HL-60 (cell line): ENCODE measurements around the gene PLCG1.
"Not testable (repeated sequence)": the region's sequence is repeated elsewhere in the genome, so short reads cannot be mapped to it uniquely, and the experiment has no call there.

Source experiments
- DNase-seq, 2 experiments: peaks; one replicate each; pipeline ENCODE4 v3.0.0-alpha.2; 2010 to 2020; ENCODE audit warnings: low read depth in 1 of 2, low spot score in 1 of 2
- H3K27ac ChIP-seq: fragments of 250-450 bp; sonication (Bioruptor Pico); replicated peaks from 2 replicates; pipeline ENCODE4 v1.5.1; 2020; ENCODE audit warnings: mild to moderate bottlenecking, moderate library complexity
- H3K27me3 ChIP-seq: fragments of 250-450 bp; sonication (Bioruptor Pico); 2 replicates; pipeline ENCODE4 v1.5.1; 2021; ENCODE audit warnings: mild to moderate bottlenecking, moderate library complexity; ENCODE audit not compliant: insufficient read depth, poor library complexity, severe bottlenecking
- H3K4me3 ChIP-seq: replicated peaks from 2 replicates; pipeline ENCODE4 v1.5.1; 2011; ENCODE audit warnings: mild to moderate bottlenecking, control low read depth, low read length; ENCODE audit not compliant: insufficient read depth
- CTCF ChIP-seq: IDR thresholded peaks from one replicate; pipeline ENCODE4 v1.5.1; 2011; ENCODE audit warnings: low read length, control low read depth, inconsistent platforms; ENCODE audit not compliant: insufficient read depth
- GABPA ChIP-seq: IDR thresholded peaks from 2 replicates; pipeline ENCODE4 v1.6.1; 2012; ENCODE audit warnings: low read depth
- POLR2AphosphoS5 ChIP-seq: IDR thresholded peaks from 2 replicates; pipeline ENCODE4 v1.6.1; 2012; ENCODE audit warnings: low read depth
- SPI1 ChIP-seq: IDR thresholded peaks from 2 replicates; pipeline ENCODE4 v1.6.1; 2012; ENCODE audit warnings: low read depth, mild to moderate bottlenecking, borderline replicate concordance
- TF ChIP-seq, protein P1 (sequence below): IDR thresholded peaks from 2 replicates; pipeline ENCODE4 v1.6.1; 2012; ENCODE audit warnings: low read depth; ENCODE audit not compliant: insufficient replicate concordance

PLCG1 gene

GRCh38 chr20:41131594-41132387, 5.6 kb upstream of the PLCG1 start:
- no peaks in the 10 kb centered on the region for H3K27me3 ChIP-seq
- no peak overlapping the region for H3K27ac ChIP-seq
- no peak for DNase-seq
- TF ChIP-seq POLR2AphosphoS5 (no peak), CTCF (no peak)
- TF ChIP-seq, protein P1, sequence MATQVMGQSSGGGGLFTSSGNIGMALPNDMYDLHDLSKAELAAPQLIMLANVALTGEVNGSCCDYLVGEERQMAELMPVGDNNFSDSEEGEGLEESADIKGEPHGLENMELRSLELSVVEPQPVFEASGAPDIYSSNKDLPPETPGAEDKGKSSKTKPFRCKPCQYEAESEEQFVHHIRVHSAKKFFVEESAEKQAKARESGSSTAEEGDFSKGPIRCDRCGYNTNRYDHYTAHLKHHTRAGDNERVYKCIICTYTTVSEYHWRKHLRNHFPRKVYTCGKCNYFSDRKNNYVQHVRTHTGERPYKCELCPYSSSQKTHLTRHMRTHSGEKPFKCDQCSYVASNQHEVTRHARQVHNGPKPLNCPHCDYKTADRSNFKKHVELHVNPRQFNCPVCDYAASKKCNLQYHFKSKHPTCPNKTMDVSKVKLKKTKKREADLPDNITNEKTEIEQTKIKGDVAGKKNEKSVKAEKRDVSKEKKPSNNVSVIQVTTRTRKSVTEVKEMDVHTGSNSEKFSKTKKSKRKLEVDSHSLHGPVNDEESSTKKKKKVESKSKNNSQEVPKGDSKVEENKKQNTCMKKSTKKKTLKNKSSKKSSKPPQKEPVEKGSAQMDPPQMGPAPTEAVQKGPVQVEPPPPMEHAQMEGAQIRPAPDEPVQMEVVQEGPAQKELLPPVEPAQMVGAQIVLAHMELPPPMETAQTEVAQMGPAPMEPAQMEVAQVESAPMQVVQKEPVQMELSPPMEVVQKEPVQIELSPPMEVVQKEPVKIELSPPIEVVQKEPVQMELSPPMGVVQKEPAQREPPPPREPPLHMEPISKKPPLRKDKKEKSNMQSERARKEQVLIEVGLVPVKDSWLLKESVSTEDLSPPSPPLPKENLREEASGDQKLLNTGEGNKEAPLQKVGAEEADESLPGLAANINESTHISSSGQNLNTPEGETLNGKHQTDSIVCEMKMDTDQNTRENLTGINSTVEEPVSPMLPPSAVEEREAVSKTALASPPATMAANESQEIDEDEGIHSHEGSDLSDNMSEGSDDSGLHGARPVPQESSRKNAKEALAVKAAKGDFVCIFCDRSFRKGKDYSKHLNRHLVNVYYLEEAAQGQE = no peak
- no peak overlapping the region for H3K4me3 ChIP-seq

DNA sequence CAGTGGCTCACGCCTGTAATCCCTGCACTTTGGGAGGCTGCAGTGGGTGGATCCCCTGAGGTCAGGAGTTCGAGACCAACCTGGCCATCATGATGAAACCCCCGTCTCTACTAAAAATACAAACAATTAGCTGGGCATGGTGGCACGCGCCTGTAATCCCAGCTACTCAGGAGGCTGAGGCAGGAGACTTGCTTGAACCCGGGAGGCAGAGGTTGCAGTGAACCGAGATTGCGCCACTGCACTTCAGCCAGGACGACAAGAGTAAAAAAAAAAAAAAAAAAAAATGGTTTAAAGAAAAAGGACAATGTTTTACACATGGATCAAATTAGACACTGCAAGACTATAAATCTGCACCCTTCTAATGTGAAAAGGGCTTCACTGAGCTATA, 5.0 kb upstream of the PLCG1 start:
- not testable (repeated sequence) for H3K27ac ChIP-seq, DNase-seq, H3K4me3 ChIP-seq, H3K27me3 ChIP-seq

DNA sequence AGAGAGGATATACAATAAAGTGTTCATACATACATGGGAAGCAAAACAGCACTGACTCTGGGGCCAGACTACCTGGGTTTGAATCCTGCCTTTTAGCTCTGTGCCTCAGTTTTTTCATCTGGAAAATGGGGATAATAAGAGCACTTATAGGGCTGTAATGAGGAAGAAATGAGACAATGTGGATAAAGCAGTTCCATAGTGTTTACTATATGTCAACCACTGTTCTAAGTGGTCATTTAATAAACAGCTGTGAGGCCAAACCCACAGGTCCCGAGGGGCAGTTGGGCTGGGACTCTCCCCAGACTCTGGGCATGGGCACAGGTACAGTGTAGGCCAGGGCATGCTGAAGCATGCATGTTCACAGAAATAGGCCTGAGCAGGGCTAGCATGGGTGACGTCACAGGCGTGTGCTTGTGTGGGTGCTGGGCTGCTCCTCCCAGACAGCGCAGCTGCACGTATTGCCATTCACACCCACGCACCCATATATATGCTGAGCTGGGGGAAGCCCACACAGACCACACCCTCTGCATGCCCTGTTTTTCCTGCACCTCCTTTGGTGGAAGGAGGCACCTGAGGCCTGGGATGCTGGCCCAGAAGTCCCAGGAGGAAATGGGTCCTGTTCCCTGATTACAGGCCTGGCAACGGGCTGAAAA, 3.5 kb upstream of the PLCG1 start:
- Histone ChIP-seq H3K27ac (no peak overlapping the region), H3K4me3 (no peak overlapping the region), H3K27me3 (peaks cover 6% of the 10 kb centered on the region)
- DNase-seq = no peak
- TF ChIP-seq POLR2AphosphoS5 (no peak), SPI1 (no peak)

DNA sequence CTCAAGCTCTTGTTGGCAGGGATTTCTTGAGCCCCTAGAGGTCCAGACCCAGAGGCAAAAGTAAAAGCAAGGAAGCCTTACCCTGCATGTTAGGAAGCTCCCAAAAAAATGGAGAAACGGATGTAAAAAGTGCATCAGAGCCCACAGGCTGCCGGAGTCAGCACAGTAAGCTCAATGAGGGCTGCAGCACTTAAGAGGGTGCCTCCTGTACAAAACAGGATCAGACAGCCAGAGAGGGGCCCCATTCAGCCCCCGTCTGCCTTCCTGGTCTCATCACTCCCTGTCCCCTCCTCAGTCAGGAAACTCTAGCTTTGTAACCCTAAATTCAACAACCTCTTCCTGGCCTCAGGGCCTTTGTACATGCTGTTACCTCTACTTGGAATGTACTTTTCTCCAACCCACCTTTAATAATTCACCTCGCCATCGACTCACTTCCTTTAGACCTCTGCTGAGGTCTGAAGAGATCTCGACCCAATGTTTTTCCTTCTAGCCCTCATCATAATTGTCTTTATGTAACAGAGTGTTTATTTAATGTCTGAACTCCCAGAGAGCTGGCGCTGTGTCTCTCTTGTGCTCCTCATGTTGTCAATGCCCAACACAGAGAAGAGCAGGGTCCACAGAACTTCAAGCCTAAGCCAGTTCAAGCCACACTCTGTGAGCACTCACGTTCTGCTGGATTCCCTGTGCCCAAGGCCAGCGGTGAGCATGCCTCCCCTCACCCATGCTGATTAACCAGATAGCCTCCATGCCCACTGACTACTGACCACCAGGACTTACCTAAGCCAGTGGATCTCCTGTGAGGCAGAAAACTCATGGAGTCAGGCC, 2.8 kb upstream of the PLCG1 start:
- DNase-seq = no peak
- no peak overlapping the region for H3K27ac ChIP-seq
- TF ChIP-seq GABPA = no peak
- peaks cover 6% of the 10 kb centered on the region for H3K27me3 ChIP-seq
- no peak overlapping the region for H3K4me3 ChIP-seq

GRCh38 chr20:41135187-41135887, 2.0 kb upstream of the PLCG1 start:
- peak; percentile 28 to 35 for DNase-seq
- Histone ChIP-seq H3K4me3 (no peak overlapping the region), H3K27me3 (peaks cover 6% of the 10 kb centered on the region), H3K27ac (no peak overlapping the region)
- TF ChIP-seq CTCF (peak; percentile 92), POLR2AphosphoS5 (no peak)
